Measurements from ENCODE around the gene SLC39A11.
"Not testable (repeated sequence)": the region's sequence is repeated elsewhere in the genome, so short reads cannot be mapped to it uniquely, and the experiment has no call there.

SLC39A11 gene

GRCh38 chr17:73111386-73111785, 18.9 kb upstream of the SLC39A11 start:
- no peak for DNase-seq (ENCODE audit: extremely low read depth in 1 of 2, low read depth in 1 of 2)

GRCh38 chr17:73107191-73107590, 14.7 kb upstream of the SLC39A11 start:
- no peak for DNase-seq (ENCODE audit: extremely low read depth in 1 of 2, low read depth in 1 of 2)

GRCh38 chr17:73105431-73105830, 12.9 kb upstream of the SLC39A11 start:
- no peak for DNase-seq (ENCODE audit: extremely low read depth in 1 of 2, low read depth in 1 of 2)

- no peak for DNase-seq (ENCODE audit: extremely low read depth in 1 of 2, low read depth in 1 of 2)
Observed at GRCh38 chr17:73104450-73104849, 12.0 kb upstream of the SLC39A11 start.

GRCh38 chr17:73103641-73104335, 11.3 kb upstream of the SLC39A11 start:
- no peak for DNase-seq (ENCODE audit: extremely low read depth in 1 of 2, low read depth in 1 of 2)

GRCh38 chr17:73101031-73101430, 8.5 kb upstream of the SLC39A11 start:
- no peak for DNase-seq (ENCODE audit: extremely low read depth in 1 of 2, low read depth in 1 of 2)

- DNase-seq (ENCODE audit: extremely low read depth in 1 of 2, low read depth in 1 of 2), result no peak
Observed at GRCh38 chr17:73100363-73100762, 7.9 kb upstream of the SLC39A11 start.

GRCh38 chr17:73099511-73099910, 7.0 kb upstream of the SLC39A11 start:
- DNase-seq (ENCODE audit: extremely low read depth in 1 of 2, low read depth in 1 of 2), result no peak

GRCh38 chr17:73098919-73099318, 6.4 kb upstream of the SLC39A11 start:
- no peak for DNase-seq (ENCODE audit: extremely low read depth in 1 of 2, low read depth in 1 of 2)

GRCh38 chr17:73097973-73098765, 5.7 kb upstream of the SLC39A11 start:
- DNase-seq (ENCODE audit: extremely low read depth in 1 of 2, low read depth in 1 of 2), result not testable (repeated sequence)

GRCh38 chr17:73096866-73097265, 4.4 kb upstream of the SLC39A11 start:
- DNase-seq (ENCODE audit: extremely low read depth in 1 of 2, low read depth in 1 of 2), result no peak

- DNase-seq (ENCODE audit: extremely low read depth in 1 of 2, low read depth in 1 of 2), result no peak
Observed at GRCh38 chr17:73096211-73096610, 3.7 kb upstream of the SLC39A11 start.

- no peak for DNase-seq (ENCODE audit: extremely low read depth in 1 of 2, low read depth in 1 of 2)
Observed at GRCh38 chr17:73093286-73093685, 798 bp upstream of the SLC39A11 start.

GRCh38 chr17:73091770-73092522, 542 bp downstream of the SLC39A11 start:
- DNase-seq (ENCODE audit: extremely low read depth in 1 of 2, low read depth in 1 of 2), result no peak

- no peak for DNase-seq (ENCODE audit: extremely low read depth in 1 of 2, low read depth in 1 of 2)
Observed at GRCh38 chr17:73091410-73091769, 1.1 kb downstream of the SLC39A11 start.

GRCh38 chr17:73090396-73091202, 1.9 kb downstream of the SLC39A11 start:
- DNase-seq (ENCODE audit: extremely low read depth in 1 of 2, low read depth in 1 of 2), result no peak

- no peak for DNase-seq (ENCODE audit: extremely low read depth in 1 of 2, low read depth in 1 of 2)
Observed at GRCh38 chr17:73089322-73090317, 2.9 kb downstream of the SLC39A11 start.

- DNase-seq (ENCODE audit: extremely low read depth in 1 of 2, low read depth in 1 of 2), result no peak
Observed at GRCh38 chr17:73088561-73088960, 3.9 kb downstream of the SLC39A11 start.

GRCh38 chr17:73083432-73083831, 9.1 kb downstream of the SLC39A11 start:
- DNase-seq (ENCODE audit: extremely low read depth in 1 of 2, low read depth in 1 of 2), result no peak

GRCh38 chr17:73074566-73074965, 17.9 kb downstream of the SLC39A11 start:
- DNase-seq (ENCODE audit: extremely low read depth in 1 of 2, low read depth in 1 of 2), result no peak

All from stimulated activated CD8-positive, alpha-beta memory T cell treated with anti-CD3 and anti-CD28 coated beads, Interleukin-7, amount 100 ng/mL, for 48 hours (primary cell).